ENCODE measurements around the gene TLN1. TPM values are rescaled to one million over a fixed set of nuclear protein-coding genes. Genes with fewer than 3 reads are reported as not detected.
A peak's percentile ranks its signal among the peaks of the same experiment; 100 is the strongest.

Gene TLN1
- total and polyA plus RNA-seq, 10 of the 15 experiments (the other 5 are each of a cell fraction or from before 2014, with no cell fraction given), result 11.6 to 305 (median 71.9) TPM

DNA sequence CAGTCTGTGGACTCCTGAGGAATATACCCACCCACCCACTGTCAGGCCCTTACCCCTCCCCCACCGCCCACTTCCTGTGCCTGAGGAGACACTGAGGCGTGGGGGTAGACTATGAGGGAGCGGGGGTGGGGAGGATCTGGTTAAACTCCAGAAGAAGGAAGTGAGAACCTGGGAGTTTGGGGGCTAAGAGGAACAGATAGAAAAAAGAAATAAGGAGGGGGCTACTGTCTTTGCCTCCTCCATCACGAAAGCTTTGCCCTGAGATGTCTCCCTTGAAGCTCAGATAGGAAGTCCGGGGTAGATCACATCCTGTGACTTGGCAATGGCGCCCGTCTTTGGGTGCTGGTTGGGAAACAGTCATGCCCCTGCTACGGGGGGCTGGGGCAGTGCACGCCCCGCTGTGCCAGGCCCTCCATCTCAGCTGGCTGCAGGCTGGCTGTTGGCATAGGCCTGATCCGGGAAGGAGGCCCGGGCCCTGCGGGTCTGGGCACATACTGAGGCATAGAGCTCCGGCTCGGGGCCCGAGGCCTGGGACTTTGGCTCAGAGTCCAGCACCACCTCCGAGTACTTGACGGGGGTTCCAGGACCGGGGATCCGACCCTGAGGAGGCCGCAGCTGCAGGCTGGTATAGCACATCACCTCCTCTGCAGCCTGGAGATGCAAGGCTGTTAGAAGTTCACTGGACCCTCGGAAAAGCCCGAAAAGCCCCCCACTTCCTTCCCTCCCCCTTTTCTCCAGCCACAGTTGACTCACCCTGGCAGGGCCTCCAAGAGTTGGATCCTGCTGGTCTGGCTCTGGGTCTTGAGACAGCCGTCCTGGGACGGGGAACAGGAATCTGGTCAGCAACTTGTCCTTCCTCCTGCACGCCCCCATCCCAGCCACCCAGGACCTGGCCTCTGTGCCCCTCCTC lies 82.3 kb downstream of the TLN1 start (continued):
- TF ChIP-seq ETV6 (conservative IDR thresholded peaks at IDR 0.05 in 1 of 2, IDR thresholded peaks at IDR 0.05 in 1 of 2; ENCODE audit: borderline replicate concordance in 1 of 2, low read depth in 1 of 2), result peak in 1 of 2 experiments; percentile 14; a peak in 1 of 4 replicates
- peak; percentile 82 for TF ChIP-seq SPI1 (IDR thresholded peaks at IDR 0.05; ENCODE audit: borderline replicate concordance, insufficient read depth, low read depth, low read length)
- TF ChIP-seq EGR1 (IDR thresholded peaks at IDR 0.05; ENCODE audit: borderline replicate concordance in 1 of 2, low read depth in 2 of 2, low read length in 2 of 2), result peak in 1 of 2 experiments; percentile 94; a peak in 2 of 3 replicates
- peak; percentile 58; the same call in 1 of the 2 replicates for TF ChIP-seq EED (IDR thresholded peaks at IDR 0.05; ENCODE audit: low read depth)
- TF ChIP-seq TCF7 (IDR thresholded peaks at IDR 0.05; ENCODE audit: borderline replicate concordance), result no peak
- TF ChIP-seq RAD21 (IDR thresholded peaks at IDR 0.05; ENCODE audit: insufficient read depth, low read depth, low read length), result 0 out of 2 replicates have a peak, but pooled peaks have one; percentile 12
- TF ChIP-seq IKZF1 (conservative IDR thresholded peaks at IDR 0.05), result peak; percentile 45; the same call in 1 of the 2 replicates
- no peak for TF ChIP-seq GABPA (IDR thresholded peaks at IDR 0.05; ENCODE audit: low read depth)
- peak; percentile 59; the same call in 1 of the 2 replicates for TF ChIP-seq POLR2AphosphoS5 (IDR thresholded peaks at IDR 0.05; ENCODE audit: low read length)
- 0 out of 2 replicates have a peak, but pooled peaks have one; percentile 61 for TF ChIP-seq SMAD5 (IDR thresholded peaks at IDR 0.05; ENCODE audit: low read depth)
- TF ChIP-seq, protein P1, sequence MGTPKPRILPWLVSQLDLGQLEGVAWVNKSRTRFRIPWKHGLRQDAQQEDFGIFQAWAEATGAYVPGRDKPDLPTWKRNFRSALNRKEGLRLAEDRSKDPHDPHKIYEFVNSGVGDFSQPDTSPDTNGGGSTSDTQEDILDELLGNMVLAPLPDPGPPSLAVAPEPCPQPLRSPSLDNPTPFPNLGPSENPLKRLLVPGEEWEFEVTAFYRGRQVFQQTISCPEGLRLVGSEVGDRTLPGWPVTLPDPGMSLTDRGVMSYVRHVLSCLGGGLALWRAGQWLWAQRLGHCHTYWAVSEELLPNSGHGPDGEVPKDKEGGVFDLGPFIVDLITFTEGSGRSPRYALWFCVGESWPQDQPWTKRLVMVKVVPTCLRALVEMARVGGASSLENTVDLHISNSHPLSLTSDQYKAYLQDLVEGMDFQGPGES (IDR thresholded peaks at IDR 0.05), result no peak
- TF ChIP-seq ZNF217 (IDR thresholded peaks at IDR 0.05), result no peak
- no peak for TF ChIP-seq CEBPB (IDR thresholded peaks at IDR 0.05; ENCODE audit: borderline replicate concordance in 1 of 2, low read depth in 2 of 2, low read length in 2 of 2)
- TF ChIP-seq FOS (IDR thresholded peaks at IDR 0.05; ENCODE audit: borderline replicate concordance, extremely low read depth, insufficient read length), result no peak
- no peak for TF ChIP-seq RBBP5 (conservative IDR thresholded peaks at IDR 0.05)
- no peak for TF ChIP-seq BCL11A (IDR thresholded peaks at IDR 0.05; ENCODE audit: low read depth, low read length)
- peak; percentile 90 for TF ChIP-seq YY1 (IDR thresholded peaks at IDR 0.05; ENCODE audit: low read depth, low read length)
- TF ChIP-seq, protein P2, sequence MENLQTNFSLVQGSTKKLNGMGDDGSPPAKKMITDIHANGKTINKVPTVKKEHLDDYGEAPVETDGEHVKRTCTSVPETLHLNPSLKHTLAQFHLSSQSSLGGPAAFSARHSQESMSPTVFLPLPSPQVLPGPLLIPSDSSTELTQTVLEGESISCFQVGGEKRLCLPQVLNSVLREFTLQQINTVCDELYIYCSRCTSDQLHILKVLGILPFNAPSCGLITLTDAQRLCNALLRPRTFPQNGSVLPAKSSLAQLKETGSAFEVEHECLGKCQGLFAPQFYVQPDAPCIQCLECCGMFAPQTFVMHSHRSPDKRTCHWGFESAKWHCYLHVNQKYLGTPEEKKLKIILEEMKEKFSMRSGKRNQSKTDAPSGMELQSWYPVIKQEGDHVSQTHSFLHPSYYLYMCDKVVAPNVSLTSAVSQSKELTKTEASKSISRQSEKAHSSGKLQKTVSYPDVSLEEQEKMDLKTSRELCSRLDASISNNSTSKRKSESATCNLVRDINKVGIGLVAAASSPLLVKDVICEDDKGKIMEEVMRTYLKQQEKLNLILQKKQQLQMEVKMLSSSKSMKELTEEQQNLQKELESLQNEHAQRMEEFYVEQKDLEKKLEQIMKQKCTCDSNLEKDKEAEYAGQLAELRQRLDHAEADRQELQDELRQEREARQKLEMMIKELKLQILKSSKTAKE (IDR thresholded peaks at IDR 0.05; ENCODE audit: low read depth, poor library complexity, severe bottlenecking), result peak; percentile 23
- TF ChIP-seq BHLHE40 (IDR thresholded peaks at IDR 0.05; ENCODE audit: borderline replicate concordance in 1 of 2, low read depth in 2 of 2, low read length in 1 of 2), result peak in 1 of 2 experiments; percentile 9; a peak in 1 of 4 replicates
- peak; percentile 34; the same call in 1 of the 2 replicates for TF ChIP-seq GATAD2B (conservative IDR thresholded peaks at IDR 0.05; ENCODE audit: low read depth)
- TF ChIP-seq, protein P3, sequence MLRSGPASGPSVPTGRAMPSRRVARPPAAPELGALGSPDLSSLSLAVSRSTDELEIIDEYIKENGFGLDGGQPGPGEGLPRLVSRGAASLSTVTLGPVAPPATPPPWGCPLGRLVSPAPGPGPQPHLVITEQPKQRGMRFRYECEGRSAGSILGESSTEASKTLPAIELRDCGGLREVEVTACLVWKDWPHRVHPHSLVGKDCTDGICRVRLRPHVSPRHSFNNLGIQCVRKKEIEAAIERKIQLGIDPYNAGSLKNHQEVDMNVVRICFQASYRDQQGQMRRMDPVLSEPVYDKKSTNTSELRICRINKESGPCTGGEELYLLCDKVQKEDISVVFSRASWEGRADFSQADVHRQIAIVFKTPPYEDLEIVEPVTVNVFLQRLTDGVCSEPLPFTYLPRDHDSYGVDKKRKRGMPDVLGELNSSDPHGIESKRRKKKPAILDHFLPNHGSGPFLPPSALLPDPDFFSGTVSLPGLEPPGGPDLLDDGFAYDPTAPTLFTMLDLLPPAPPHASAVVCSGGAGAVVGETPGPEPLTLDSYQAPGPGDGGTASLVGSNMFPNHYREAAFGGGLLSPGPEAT (IDR thresholded peaks at IDR 0.05; ENCODE audit: low read depth), result peak; percentile 52; the same call in 1 of the 2 replicates
- TF ChIP-seq ESRRA (IDR thresholded peaks at IDR 0.05; ENCODE audit: low read length), result no peak
- TF ChIP-seq RAD51 (IDR thresholded peaks at IDR 0.05), result no peak
- TF ChIP-seq SMAD1 (IDR thresholded peaks at IDR 0.05; ENCODE audit: low read depth, partially characterized antibody), result no peak
